HepG2 (cell line): ENCODE data around the gene KIF22. TPM values are rescaled to one million over a fixed set of nuclear protein-coding genes. Genes with fewer than 3 reads are reported as not detected.

Experiments
- ATAD3A ChIP-seq: sonication (generic); formaldehyde crosslinking; IDR thresholded peaks from 2 replicates; pipeline ENCODE4 v1.4.0; 2020; ENCODE audit warnings: missing genetic modification reagents
- BORCS8-MEF2B ChIP-seq: sonication (generic); formaldehyde crosslinking; IDR thresholded peaks from 2 replicates; pipeline ENCODE4 v1.8.0; 2022; ENCODE audit warnings: mild to moderate bottlenecking, missing genetic modification reagents
- DRAP1 ChIP-seq: IDR thresholded peaks from 2 replicates; pipeline ENCODE4 v1.6.1; 2016; ENCODE audit warnings: missing genetic modification reagents, missing compliant biosample characterization
- FLYWCH1 ChIP-seq: sonication (generic); formaldehyde crosslinking; IDR thresholded peaks from 2 replicates; pipeline ENCODE4 v1.8.1; 2023; ENCODE audit warnings: mild to moderate bottlenecking, missing genetic modification reagents
- HMGA1 ChIP-seq: sonication (generic); formaldehyde crosslinking; conservative IDR thresholded peaks from 2 replicates; pipeline ENCODE4 v1.4.0; 2020; ENCODE audit warnings: missing genetic modification reagents
- HNRNPL ChIP-seq: fragments of 200-400 bp; formaldehyde crosslinking; IDR thresholded peaks from 2 replicates; pipeline ENCODE4 v1.6.1; 2017; ENCODE audit warnings: mild to moderate bottlenecking, low read depth, low read length
- KAT2B ChIP-seq: fragments of 150-350 bp; IDR thresholded peaks from 2 replicates; pipeline ENCODE4 v1.6.1; 2014; ENCODE audit warnings: low read depth, low read length, borderline replicate concordance
- KLF11 ChIP-seq: IDR thresholded peaks from 2 replicates; pipeline ENCODE4 v1.6.1; 2016; ENCODE audit warnings: missing compliant biosample characterization
- KLF15 ChIP-seq: sonication (generic); formaldehyde crosslinking; IDR thresholded peaks from 2 replicates; pipeline ENCODE4 v1.8.1; 2023; ENCODE audit warnings: borderline replicate concordance, mild to moderate bottlenecking, inconsistent platforms, missing genetic modification reagents, mixed read lengths
- MAFG ChIP-seq: sonication (generic); formaldehyde crosslinking; IDR thresholded peaks from 2 replicates; pipeline ENCODE4 v1.5.1; 2020; ENCODE audit warnings: mild to moderate bottlenecking, missing genetic modification reagents
- MBD4 ChIP-seq: IDR thresholded peaks from 2 replicates; pipeline ENCODE4 v1.6.1; 2012; ENCODE audit warnings: low read length, inconsistent platforms, borderline replicate concordance
- PHB2 ChIP-seq: fragments of 450-650 bp; IDR thresholded peaks from 2 replicates; pipeline ENCODE4 v1.6.1; 2018; ENCODE audit not compliant: partially characterized antibody
- PRDM4 ChIP-seq: sonication (generic); formaldehyde crosslinking; IDR thresholded peaks from 2 replicates; pipeline ENCODE4 v1.9.0; 2021; ENCODE audit warnings: missing genetic modification reagents, borderline replicate concordance
- SMARCE1 ChIP-seq: fragments of 450-650 bp; IDR thresholded peaks from 2 replicates; pipeline ENCODE4 v1.6.1; 2017; ENCODE audit warnings: borderline replicate concordance
- SRY ChIP-seq: sonication (generic); formaldehyde crosslinking; IDR thresholded peaks from 2 replicates; pipeline ENCODE4 v1.8.0; 2022; ENCODE audit warnings: mild to moderate bottlenecking, missing genetic modification reagents
- TAF1 ChIP-seq: sonication (generic); formaldehyde crosslinking; IDR thresholded peaks from 2 replicates; pipeline ENCODE4 v1.4.0; 2020; ENCODE audit warnings: missing genetic modification reagents
- TGIF2 ChIP-seq: IDR thresholded peaks from 2 replicates; pipeline ENCODE4 v1.6.1; 2016; ENCODE audit warnings: control low read depth, missing compliant biosample characterization
- TOPORS ChIP-seq: sonication (generic); formaldehyde crosslinking; IDR thresholded peaks from 2 replicates; pipeline ENCODE4 v1.8.0; 2023; ENCODE audit warnings: mild to moderate bottlenecking, missing genetic modification reagents
- ZBTB20 ChIP-seq: sonication (generic); formaldehyde crosslinking; IDR thresholded peaks from 2 replicates; pipeline ENCODE4 v1.8.1; 2023; ENCODE audit warnings: missing genetic modification reagents, low read depth, mild to moderate bottlenecking, borderline replicate concordance
- ZBTB8A ChIP-seq: sonication (generic); formaldehyde crosslinking; IDR thresholded peaks from 2 replicates; pipeline ENCODE4 v1.4.0; 2020; ENCODE audit warnings: mild to moderate bottlenecking, low read depth, missing genetic modification reagents, borderline replicate concordance
- ZEB1 ChIP-seq: IDR thresholded peaks from 2 replicates; pipeline ENCODE4 v1.6.1; 2012; ENCODE audit warnings: mild to moderate bottlenecking, low read depth, inconsistent platforms; ENCODE audit not compliant: insufficient replicate concordance
- ZFAT ChIP-seq: sonication (generic); formaldehyde crosslinking; conservative IDR thresholded peaks from 2 replicates; pipeline ENCODE4 v1.8.1; 2023; ENCODE audit warnings: missing genetic modification reagents, inconsistent platforms
- ZFY ChIP-seq: sonication (generic); formaldehyde crosslinking; IDR thresholded peaks from 2 replicates; pipeline ENCODE4 v1.4.0; 2020; ENCODE audit warnings: missing genetic modification reagents
- ZNF160 ChIP-seq: sonication (generic); formaldehyde crosslinking; IDR thresholded peaks from 2 replicates; pipeline ENCODE4 v1.8.0; 2022; ENCODE audit warnings: mild to moderate bottlenecking, inconsistent platforms, missing genetic modification reagents
- ZNF205 ChIP-seq: IDR thresholded peaks from 2 replicates; pipeline ENCODE4 v1.6.1; 2018; ENCODE audit warnings: missing biosample characterization, missing genetic modification reagents
- ZNF350 ChIP-seq: sonication (generic); formaldehyde crosslinking; IDR thresholded peaks from 2 replicates; pipeline ENCODE4 v1.4.0; 2020; ENCODE audit warnings: mild to moderate bottlenecking, low read depth, missing genetic modification reagents, borderline replicate concordance
- ZNF552 ChIP-seq: sonication (generic); formaldehyde crosslinking; IDR thresholded peaks from 2 replicates; pipeline ENCODE4 v1.9.0; 2022; ENCODE audit warnings: missing genetic modification reagents, mild to moderate bottlenecking, borderline replicate concordance
- ZNF629 ChIP-seq: sonication (generic); formaldehyde crosslinking; conservative IDR thresholded peaks from 2 replicates; pipeline ENCODE4 v1.5.0; 2020; ENCODE audit warnings: missing genetic modification reagents
- ZNF660 ChIP-seq: sonication (generic); formaldehyde crosslinking; IDR thresholded peaks from 2 replicates; pipeline ENCODE4 v1.5.1; 2020; ENCODE audit warnings: mild to moderate bottlenecking, low read depth, missing genetic modification reagents, borderline replicate concordance
- ZNF766 ChIP-seq: sonication (generic); formaldehyde crosslinking; IDR thresholded peaks from 2 replicates; pipeline ENCODE4 v1.5.0; 2020; ENCODE audit warnings: missing genetic modification reagents, borderline replicate concordance
- ZNF891 ChIP-seq: sonication (generic); formaldehyde crosslinking; IDR thresholded peaks from 2 replicates; pipeline ENCODE4 v1.5.0; 2020; ENCODE audit warnings: mild to moderate bottlenecking, missing genetic modification reagents
- polyA plus RNA-seq, 8 experiments: library from polyadenylated mRNA; depleted of rRNA in 3 of 8; stranded (reverse) in 7 of 8; unstranded in 1 of 8; fragments of >200 nt; fragmentation: Illumina TruSeq in 4 of 8; extraction: Trizol in 4 of 8; gene quantifications; 2 replicates each; pipeline versions ENCODE4 v1.2.1 to v1.2.3, GENCODE V29; 2011 to 2016; ENCODE audit warnings: low read depth in 4 of 8, missing spikeins in 1 of 8, mixed read lengths in 1 of 8; ENCODE audit not compliant: insufficient read depth in 1 of 8
- total RNA-seq, 5 experiments: library from RNA; depleted of rRNA; stranded (reverse); fragments of >200 nt; fragmentation: Illumina TruSeq; extraction: Trizol; gene quantifications; 2 replicates each; pipeline ENCODE4 v1.2.3, GENCODE V29; 2016; ENCODE audit warnings: low read depth in 1 of 5

KIF22 gene
- total and polyA plus RNA-seq, 2 of the 13 experiments (the other 11 are each of a cell fraction or from before 2014, with no cell fraction given), result 95.8 to 118 TPM

- TF ChIP-seq PRDM4 (CRISPR knock-in tag) (peak; percentile 18; the same call in 1 of the 2 replicates), ZNF205 (CRISPR knock-in tag) (peak; percentile 66; the same call in 1 of the 2 replicates), SMARCE1 (no peak), ZFAT (peak; percentile 88), ZBTB8A (CRISPR knock-in tag) (peak; percentile 98), ATAD3A (0 out of 2 replicates have a peak, but pooled peaks have one; percentile 70), KLF15 (CRISPR knock-in tag) (peak; percentile 97; the same call in 1 of the 2 replicates), ZFY (CRISPR knock-in tag) (peak; percentile 94), DRAP1 (CRISPR knock-in tag) (peak; percentile 71), KAT2B (no peak), TGIF2 (CRISPR knock-in tag) (peak; percentile 97; the same call in 1 of the 2 replicates), ZNF629 (CRISPR knock-in tag) (peak; percentile 49; the same call in 1 of the 2 replicates), MBD4 (no peak), ZNF660 (CRISPR knock-in tag) (peak; percentile 92), PHB2 (no peak), ZNF766 (peak; percentile 98), HMGA1 (no peak), ZNF160 (peak; percentile 96), TOPORS (no peak; the same call in 1 of the 2 replicates), ZNF891 (peak; percentile 99), MAFG (CRISPR knock-in tag) (no peak), KLF11 (peak; percentile 94), SRY (CRISPR knock-in tag) (peak; percentile 99), ZNF552 (CRISPR knock-in tag) (peak; percentile 87), FLYWCH1 (CRISPR knock-in tag) (peak; percentile 87; the same call in 1 of the 2 replicates), BORCS8-MEF2B (peak; percentile 100), ZEB1 (no peak), ZBTB20 (CRISPR knock-in tag) (peak; percentile 99), HNRNPL (peak; percentile 92), TAF1 (peak; percentile 83), ZNF350 (CRISPR knock-in tag) (peak; percentile 98)
Measured at GRCh38 chr16:29807426-29808218, 17.1 kb downstream of the KIF22 start (continued).
